Endothelial cell of umbilical vein (primary cell): ENCODE measurements around the gene FREM3. TPM values are rescaled to one million over a fixed set of nuclear protein-coding genes. Genes with fewer than 3 reads are reported as not detected.
A peak's percentile ranks its signal among the peaks of the same experiment; 100 is the strongest.
"Not testable (repeated sequence)": the region's sequence is repeated elsewhere in the genome, so short reads cannot be mapped to it uniquely, and the experiment has no call there.

Experiments
- BruUV-seq: library from RNA; stranded (reverse); fragments of 400-500 nt; replicated peaks from 2 replicates; lab custom pipeline; 2021; lab: Mats Ljungman, UMichigan
- CTCF ChIA-PET: fragments of 300-600, 350-600 bp; sonication (Branson Sonifier 250); formaldehyde crosslinking; loops from one replicate; lab custom pipeline; 2021; ENCODE audit warnings: antibody characterized with exemption, inconsistent platforms; lab: Charles Lee
- POLR2A ChIA-PET: fragments of 300-600, 350-600 bp; sonication (Branson Sonifier 250); formaldehyde crosslinking; loops from one replicate; lab custom pipeline; 2021; ENCODE audit warnings: antibody characterized with exemption, inconsistent platforms; lab: Charles Lee
- DNase-seq: peaks from one replicate; pipeline ENCODE4 v3.0.0-alpha.2; 2011; ENCODE audit warnings: low read depth, low spot score
- FAIRE-seq: peaks from 2 replicates; lab custom pipeline; 2011; peaks lifted over from hg19 to GRCh38; lab: Jason Lieb, UNC
- H2AFZ ChIP-seq: 2 replicates; pipeline ENCODE4 v1.6.0; 2012; ENCODE audit warnings: low read depth, low read length, control low read depth, inconsistent platforms
- H3K27ac ChIP-seq: 2 replicates; pipeline ENCODE4 v1.5.1; 2011; ENCODE audit warnings: low read depth, mild to moderate bottlenecking, control low read depth, low read length, moderate library complexity; ENCODE audit not compliant: insufficient read depth
- H3K27me3 ChIP-seq, 2 experiments: 2 replicates each; pipeline versions ENCODE4 v1.6.0 to v1.6.1; 2011; ENCODE audit warnings: low read length in 2 of 2, mixed read lengths in 1 of 2; ENCODE audit not compliant: control insufficient read depth in 2 of 2, insufficient read depth in 2 of 2
- H3K36me3 ChIP-seq, 2 experiments: 2 replicates in 1 of 2; 3 replicates in 1 of 2; pipeline ENCODE4 v1.5.1; 2011; ENCODE audit warnings: low read length in 2 of 2, mild to moderate bottlenecking in 1 of 2, moderate library complexity in 1 of 2; ENCODE audit not compliant: control insufficient read depth in 2 of 2, insufficient read depth in 2 of 2; ENCODE audit errors: extremely low read depth in 1 of 2
- H3K4me1 ChIP-seq: 3 replicates; pipeline ENCODE4 v1.5.1; 2011; ENCODE audit warnings: mild to moderate bottlenecking, low read length; ENCODE audit not compliant: control insufficient read depth, insufficient read depth; ENCODE audit errors: extremely low read depth
- H3K4me2 ChIP-seq: 2 replicates; pipeline ENCODE4 v1.6.1; 2011; ENCODE audit warnings: low read length, control low read depth, mixed read lengths; ENCODE audit not compliant: insufficient read depth
- H3K4me3 ChIP-seq, 3 experiments: fragments of 200-600 bp in 1 of 3; sonication (generic), shearing (Covaris generic) in 1 of 3; replicated peaks in 1 of 3; 2 replicates each; pipeline ENCODE4 v1.5.1; 2011 to 2016; ENCODE audit warnings: control low read depth in 3 of 3, low read length in 3 of 3, mild to moderate bottlenecking in 2 of 3, inconsistent platforms in 1 of 3, low read depth in 1 of 3, moderate library complexity in 1 of 3; ENCODE audit not compliant: insufficient read depth in 1 of 3
- H3K79me2 ChIP-seq: 2 replicates; pipeline ENCODE4 v1.6.0; 2012; ENCODE audit warnings: low read length, inconsistent platforms; ENCODE audit not compliant: control insufficient read depth, insufficient read depth
- H3K9ac ChIP-seq: replicated peaks from 2 replicates; pipeline ENCODE3; 2011; ENCODE audit warnings: low read length, control low read depth; ENCODE audit not compliant: insufficient read depth; ENCODE audit errors: extremely low read depth
- H3K9me1 ChIP-seq: replicated peaks from 3 replicates; pipeline ENCODE4 v1.6.0; 2011; ENCODE audit warnings: mild to moderate bottlenecking, low read length; ENCODE audit not compliant: control insufficient read depth, insufficient read depth; ENCODE audit errors: extremely low read depth
- H3K9me3 ChIP-seq: replicated peaks from 2 replicates; pipeline ENCODE4 v1.5.1; 2012; ENCODE audit warnings: low read length, inconsistent platforms; ENCODE audit not compliant: control insufficient read depth, insufficient read depth
- H4K20me1 ChIP-seq: replicated peaks from 2 replicates; pipeline ENCODE3; 2011; ENCODE audit warnings: mild to moderate bottlenecking, low read length; ENCODE audit not compliant: control insufficient read depth, insufficient read depth; ENCODE audit errors: extremely low read depth
- CTCF ChIP-seq, 2 donors: IDR thresholded peaks; 1 replicate in 1 of 2; 2 replicates in 1 of 2; pipeline ENCODE4 v1.5.1; 2011; ENCODE audit warnings: low read length in 2 of 2, mild to moderate bottlenecking in 2 of 2, moderate library complexity in 2 of 2, control low read depth in 1 of 2, inconsistent platforms in 1 of 2, low read depth in 1 of 2; ENCODE audit not compliant: insufficient read depth in 1 of 2; ENCODE audit errors: extremely low read depth in 1 of 2
- MYC ChIP-seq: IDR thresholded peaks from one replicate; pipeline ENCODE4 v1.6.1; 2011; ENCODE audit warnings: mild to moderate bottlenecking, low read depth, low read length
- POLR2AphosphoS5 ChIP-seq: IDR thresholded peaks from 2 replicates; pipeline ENCODE4 v1.6.1; 2012; ENCODE audit warnings: low read depth, mild to moderate bottlenecking, control low read depth, low read length, moderate library complexity; ENCODE audit not compliant: insufficient read depth
- dilution Hi-C: fragments of 300-500 bp; cut with MboI; formaldehyde crosslinking; loops from one replicate; pipeline ENCODE4 v1.15.0; 2019; ENCODE audit warnings: low sequenced_read_pairs; ENCODE audit not compliant: extremely low pct_ligation_motif_present
- intact Hi-C: fragments of 100-400 bp; cut with micrococcal nuclease; formaldehyde crosslinking; loops from one replicate; pipeline ENCODE4 v1.10.0; 2022
- polyA plus RNA-seq, 4 experiments: library from polyadenylated mRNA; depleted of rRNA in 3 of 4; stranded (reverse) in 3 of 4; unstranded in 1 of 4; fragments of >200 nt; gene quantifications; 2 replicates each; pipeline versions ENCODE4 v1.2.1 to v1.2.3, GENCODE V29; 2011 to 2012; ENCODE audit warnings: missing spikeins in 1 of 4
- total RNA-seq: library from RNA; stranded (reverse); gene quantifications from 2 replicates; pipeline ENCODE4 v1.2.3, GENCODE V29; 2021

Gene FREM3
- total and polyA plus RNA-seq, 2 donors (not counting 3 experiments of a cell fraction or from before 2014, with no cell fraction given), result 0.04 to 0.08 TPM

- no peak for TF ChIP-seq MYC
- TF ChIP-seq CTCF (IDR thresholded peaks at IDR 0.05; ENCODE audit: extremely low read depth in 1 of 2, insufficient read depth in 1 of 2, low read depth in 1 of 2, low read length in 2 of 2), result peak; percentile 42 to 43
- no peak for TF ChIP-seq POLR2AphosphoS5
- Histone ChIP-seq H3K9ac (peak overlapping the region; percentile 35), H4K20me1 (no peaks in the 10 kb centered on the region), H2AFZ (no peak overlapping the region), H3K27ac (peak overlapping the region; percentile 57), H3K9me3 (no peaks in the 10 kb centered on the region), H3K27me3 (no peaks in the 10 kb centered on the region), H3K4me3 (peak overlapping the region in 1 of 3 experiments; percentile 44), H3K9me1 (no peaks in the 10 kb centered on the region), H3K79me2 (peaks cover 16% of the 10 kb centered on the region), H3K4me2 (peak overlapping the region; percentile 60), H3K36me3 (peaks cover 5 to 27% of the 10 kb centered on the region in 2 experiments), H3K4me1 (peaks cover 18% of the 10 kb centered on the region)
- BruUV-seq, result no TSS peak
- ChIA-PET POLR2A (interaction anchor here (1.2 kb wide), 1 partner anchor 18 kb away, joined by 4 read pairs; the partner anchor contains the start of gene SMARCA5), CTCF (interaction anchor here (0.9 to 2.4 kb wide), 11 partner anchors 11 to 449 kb away, joined by 3 to 26 read pairs (median 4); partner anchors contain the start of gene SMARCA5)
- intact Hi-C loops (loop anchor here (1.0 to 5.0 kb wide), 3 partner anchors 17 to 329 kb away; no protein-coding TSS in a partner anchor), dilution Hi-C loops (no loop called here)
- FAIRE-seq (no peak), DNase-seq (peak; percentile 59)
Observed at GRCh38 chr4:143531380-143531779, 169.1 kb downstream of the FREM3 start.

GRCh38 chr4:143528046-143528445 lies 172.4 kb downstream of the FREM3 start:
- BruUV-seq, H3K27me3 ChIP-seq, H3K27ac ChIP-seq, DNase-seq, H3K9me1 ChIP-seq, H3K9ac ChIP-seq, intact Hi-C loops, H4K20me1 ChIP-seq, POLR2A ChIA-PET, CTCF ChIA-PET, dilution Hi-C loops, H3K4me2 ChIP-seq, FAIRE-seq, H3K4me3 ChIP-seq, H2AFZ ChIP-seq, H3K9me3 ChIP-seq: not testable (repeated sequence)
- peaks cover 5 to 21% of the 10 kb centered on the region in 2 experiments for H3K36me3 ChIP-seq
- H3K4me1 ChIP-seq, result peaks cover 18% of the 10 kb centered on the region
- peaks cover 26% of the 10 kb centered on the region for H3K79me2 ChIP-seq

Other genes with a start within 250 kb of the FREM3 start
- gene SMARCA5, start 187.0 kb downstream of the FREM3 start, total RNA-seq, result 54.4 and 57.6 TPM in 2 replicates
- 5.6 and 7.9 TPM in 2 replicates for gene SMARCA5, start 187.0 kb downstream of the FREM3 start, polyA plus RNA-seq
- gene GYPE, start 204.9 kb upstream of the FREM3 start, total RNA-seq, result not detected in 2 replicates
- gene GYPE, start 204.9 kb upstream of the FREM3 start, polyA plus RNA-seq, result 0.51 and 0.58 TPM in 2 replicates